Fibroblast of the conjunctiva (primary cell): Measurements from ENCODE around the gene VWA2.

Experiments used
- DNase-seq: peaks from one replicate; pipeline ENCODE4 v3.0.0-alpha.2; 2010; ENCODE audit warnings: low read depth

Gene VWA2

GRCh38 chr10:114300036-114300645 is 61.1 kb downstream of the VWA2 start:
- DNase-seq = no peak

- no peak for DNase-seq
Measured at GRCh38 chr10:114301177-114301576, 62.1 kb downstream of the VWA2 start.

- no peak for DNase-seq
Measured at GRCh38 chr10:114301951-114302710, 63.1 kb downstream of the VWA2 start.

GRCh38 chr10:114303556-114303955 is 64.5 kb downstream of the VWA2 start:
- DNase-seq = no peak

GRCh38 chr10:114304017-114304570 is 65.0 kb downstream of the VWA2 start:
- DNase-seq = peak; percentile 71

GRCh38 chr10:114304571-114305421 is 65.7 kb downstream of the VWA2 start:
- no peak for DNase-seq

- no peak for DNase-seq
Measured at GRCh38 chr10:114305521-114305925, 66.5 kb downstream of the VWA2 start.

GRCh38 chr10:114306116-114306973 is 67.3 kb downstream of the VWA2 start:
- peak; percentile 17 for DNase-seq

GRCh38 chr10:114307731-114308130 is 68.7 kb downstream of the VWA2 start:
- no peak for DNase-seq

GRCh38 chr10:114308531-114309363 is 69.7 kb downstream of the VWA2 start:
- DNase-seq = no peak

GRCh38 chr10:114309364-114309651 is 70.3 kb downstream of the VWA2 start:
- DNase-seq = no peak

- DNase-seq = no peak
Measured at GRCh38 chr10:114310346-114310745, 71.3 kb downstream of the VWA2 start.

- DNase-seq = no peak
Measured at GRCh38 chr10:114311023-114311422, 72.0 kb downstream of the VWA2 start.

GRCh38 chr10:114311496-114312209 is 72.6 kb downstream of the VWA2 start:
- no peak for DNase-seq

GRCh38 chr10:114313139-114313538 is 74.1 kb downstream of the VWA2 start:
- DNase-seq = no peak

- no peak for DNase-seq
Measured at GRCh38 chr10:114313866-114314265, 74.8 kb downstream of the VWA2 start.

- DNase-seq = no peak
Measured at GRCh38 chr10:114315566-114316420, 76.7 kb downstream of the VWA2 start.

GRCh38 chr10:114316744-114317143 is 77.7 kb downstream of the VWA2 start:
- DNase-seq = no peak
